ENCODE measurements around the gene CHODL. TPM values are rescaled to one million over a fixed set of nuclear protein-coding genes. Genes with fewer than 3 reads are reported as not detected.

Gene CHODL
- total and polyA plus RNA-seq, 2 of the 4 experiments (the other 2 are of a cell fraction): under 0.01 TPM; not detected in 1

- Histone ChIP-seq H3K27ac (ENCODE audit: insufficient read depth, low read length) (no peak overlapping the region), H4K20me1 (ENCODE audit: insufficient read depth, low read length) (no peaks in the 10 kb centered on the region), H3K4me1 (ENCODE audit: control insufficient read depth, insufficient read depth, low read length) (no peaks in the 10 kb centered on the region), H2BK5ac (ENCODE audit: low read depth, low read length, poor library complexity, severe bottlenecking) (no peak overlapping the region), H2BK15ac (ENCODE audit: low read depth, low read length) (no peak overlapping the region), H3K27me3 (ENCODE audit: control insufficient read depth, insufficient read depth, low read length) (no peaks in the 10 kb centered on the region), H3K36me3 (ENCODE audit: control insufficient read depth, insufficient read depth, low read length) (no peaks in the 10 kb centered on the region), H3K23ac (ENCODE audit: low read depth, low read length) (no peak overlapping the region), H4K8ac (ENCODE audit: low read depth in 2 of 2, low read length in 2 of 2) (no peak overlapping the region), H2AK5ac (ENCODE audit: low read depth, low read length) (no peak overlapping the region), H3K4me2 (ENCODE audit: low read depth, low read length) (no peak overlapping the region), H3K9me3 (ENCODE audit: control insufficient read depth, insufficient read depth, low read length) (peaks cover 6% of the 10 kb centered on the region), H2AK9ac (replicated peaks; ENCODE audit: low read depth, low read length, poor library complexity) (no peak overlapping the region), H2BK120ac (ENCODE audit: low read depth, low read length) (no peak overlapping the region), H3K56ac (ENCODE audit: extremely low read depth, insufficient read depth, low read length) (no peak overlapping the region), H3K14ac (replicated peaks; ENCODE audit: low read depth, low read length) (no peak overlapping the region), H3K18ac (ENCODE audit: low read depth, low read length) (no peak overlapping the region), H3K9ac (ENCODE audit: low read depth, low read length) (no peak overlapping the region), H4K91ac (ENCODE audit: insufficient read depth, low read depth, low read length) (no peak overlapping the region), H2AFZ (replicated peaks; ENCODE audit: low read length, poor library complexity) (no peak overlapping the region), H3K9me1 (ENCODE audit: insufficient read depth, low read length) (no peaks in the 10 kb centered on the region), H3K4me3 (ENCODE audit: insufficient read depth, low read depth, low read length) (no peak overlapping the region), H3K79me1 (ENCODE audit: low read depth in 1 of 2, low read length in 2 of 2) (no peaks in the 10 kb centered on the region), H3K4ac (ENCODE audit: low read depth, low read length) (no peak overlapping the region), H4K5ac (ENCODE audit: low read depth, low read length) (no peak overlapping the region), H2BK20ac (ENCODE audit: low read depth, low read length) (no peak overlapping the region)
- no peak for DNase-seq
- BruUV-seq (replicated peaks): no TSS peak
- intact Hi-C loops (cut with micrococcal nuclease): no loop called here
- dilution Hi-C loops (cut with HindIII; ENCODE audit: low sequenced_read_pairs, unreplicated experiment): no loop called here
- CTCF ChIA-PET: no interaction called here
- no CpG with 5 or more reads among the region's 1 CpG for WGBS, 2 experiments (ENCODE audit: extremely low coverage in 2 of 2, insufficient read length in 1 of 2)
- POLR2A ChIA-PET (ENCODE audit: unreplicated experiment): no interaction called here
- no peak for TF ChIP-seq RFX5 (IDR thresholded peaks at IDR 0.05; ENCODE audit: low read depth, low read length)
- no peak for TF ChIP-seq FOS (IDR thresholded peaks at IDR 0.05; ENCODE audit: low read depth, low read length)
- no peak for TF ChIP-seq RAD21 (IDR thresholded peaks at IDR 0.05; ENCODE audit: low read length)
- TF ChIP-seq CTCF (conservative IDR thresholded peaks at IDR 0.05; ENCODE audit: low read depth, low read length): no peak
- no peak for TF ChIP-seq CHD1 (IDR thresholded peaks at IDR 0.05; ENCODE audit: low read depth, low read length)
- TF ChIP-seq ELK1 (IDR thresholded peaks at IDR 0.05; ENCODE audit: borderline replicate concordance, low read depth, low read length): no peak
- TF ChIP-seq MAZ (IDR thresholded peaks at IDR 0.05; ENCODE audit: borderline replicate concordance, low read depth, low read length): no peak
- no peak for TF ChIP-seq RCOR1 (IDR thresholded peaks at IDR 0.05; ENCODE audit: insufficient replicate concordance, low read length)
- no peak for TF ChIP-seq CEBPB (IDR thresholded peaks at IDR 0.05; ENCODE audit: low read depth, low read length)
- TF ChIP-seq, protein P1, sequence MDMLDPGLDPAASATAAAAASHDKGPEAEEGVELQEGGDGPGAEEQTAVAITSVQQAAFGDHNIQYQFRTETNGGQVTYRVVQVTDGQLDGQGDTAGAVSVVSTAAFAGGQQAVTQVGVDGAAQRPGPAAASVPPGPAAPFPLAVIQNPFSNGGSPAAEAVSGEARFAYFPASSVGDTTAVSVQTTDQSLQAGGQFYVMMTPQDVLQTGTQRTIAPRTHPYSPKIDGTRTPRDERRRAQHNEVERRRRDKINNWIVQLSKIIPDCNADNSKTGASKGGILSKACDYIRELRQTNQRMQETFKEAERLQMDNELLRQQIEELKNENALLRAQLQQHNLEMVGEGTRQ (IDR thresholded peaks at IDR 0.05; ENCODE audit: low read depth, low read length): no peak
- TF ChIP-seq POLR2A (IDR thresholded peaks at IDR 0.05; ENCODE audit: low read depth, low read length): no peak
- TF ChIP-seq MXI1 (IDR thresholded peaks at IDR 0.05; ENCODE audit: borderline replicate concordance, low read depth, low read length): no peak
- TF ChIP-seq BHLHE40 (IDR thresholded peaks at IDR 0.05; ENCODE audit: low read depth, low read length): no peak
- peak; percentile 98 for TF ChIP-seq MAFK (IDR thresholded peaks at IDR 0.05; ENCODE audit: low read depth, low read length)
- TF ChIP-seq NFE2L2 (IDR thresholded peaks at IDR 0.05; ENCODE audit: low read depth, low read length): peak; percentile 46; the same call in 1 of the 2 replicates
- no peak for TF ChIP-seq SMC3 (IDR thresholded peaks at IDR 0.05; ENCODE audit: low read depth, low read length)
- in situ Hi-C loops (cut with MboI; ENCODE audit: low sequenced_read_pairs): no loop called here
- ATAC-seq (ENCODE audit: low read depth): no peak
Observed at GRCh38 chr21:18248171-18248570, 3.5 kb downstream of the CHODL start.
